HUDEP-2 (cell line): Measurements from ENCODE around the gene LRPAP1.
"Not testable (repeated sequence)": the region's sequence is repeated elsewhere in the genome, so short reads cannot be mapped to it uniquely, and the experiment has no call there.

Experiments used
- DNase-seq, 76 experiments: peaks; one replicate each; lab custom pipeline; 2025; ENCODE audit not compliant: unreplicated experiment in 76 of 76; lab: John Stamatoyannopoulos, UW

The LRPAP1 gene

GRCh38 chr4:3520796-3521600, 11.2 kb downstream of the LRPAP1 start:
- no peak for DNase-seq

GRCh38 chr4:3520276-3520675, 11.9 kb downstream of the LRPAP1 start:
- no peak for DNase-seq

GRCh38 chr4:3519468-3520264, 12.6 kb downstream of the LRPAP1 start:
- no peak for DNase-seq

GRCh38 chr4:3518941-3519340, 13.3 kb downstream of the LRPAP1 start:
- no peak for DNase-seq

- DNase-seq: no peak
Measured at GRCh38 chr4:3518511-3518880, 13.7 kb downstream of the LRPAP1 start.

- DNase-seq: no peak
Measured at GRCh38 chr4:3517731-3518510, 14.3 kb downstream of the LRPAP1 start.

GRCh38 chr4:3516836-3517730, 15.1 kb downstream of the LRPAP1 start:
- DNase-seq: no peak

GRCh38 chr4:3516061-3516835, 16.0 kb downstream of the LRPAP1 start:
- no peak for DNase-seq

GRCh38 chr4:3515646-3516045, 16.6 kb downstream of the LRPAP1 start:
- DNase-seq: no peak

GRCh38 chr4:3514806-3515501, 17.3 kb downstream of the LRPAP1 start:
- DNase-seq: no peak

GRCh38 chr4:3514221-3514780, 17.9 kb downstream of the LRPAP1 start:
- no peak for DNase-seq

- no peak for DNase-seq
Measured at GRCh38 chr4:3513807-3514206, 18.4 kb downstream of the LRPAP1 start.

- DNase-seq: no peak
Measured at GRCh38 chr4:3512719-3513118, 19.5 kb downstream of the LRPAP1 start.

- DNase-seq: no peak
Measured at GRCh38 chr4:3512279-3512678, 19.9 kb downstream of the LRPAP1 start.

GRCh38 chr4:3511601-3512000, 20.6 kb downstream of the LRPAP1 start:
- not testable (repeated sequence) for DNase-seq

GRCh38 chr4:3511187-3511586, 21.0 kb downstream of the LRPAP1 start:
- no peak for DNase-seq

GRCh38 chr4:3510481-3510880, 21.7 kb downstream of the LRPAP1 start:
- no peak for DNase-seq

GRCh38 chr4:3508542-3508941, 23.7 kb downstream of the LRPAP1 start:
- DNase-seq: no peak

- no peak for DNase-seq
Measured at GRCh38 chr4:3505231-3505630, 27.0 kb downstream of the LRPAP1 start.
